Neural cell (in vitro differentiated cells): ENCODE data around the gene PBX1. TPM values are rescaled to one million over a fixed set of nuclear protein-coding genes. Genes with fewer than 3 reads are reported as not detected.

Experiments
- H2AFZ ChIP-seq: fragments of 200-600, 300-800 bp; sonication (generic), shearing (Covaris generic); 2 replicates; pipeline ENCODE4 v1.6.0; 2014; ENCODE audit warnings: low read depth, mild to moderate bottlenecking, antibody characterized with exemption, low read length, moderate library complexity
- H3F3A ChIP-seq: fragments of 200-600 bp; shearing (Covaris generic); 2 replicates; pipeline ENCODE4 v1.6.1; 2016; ENCODE audit warnings: mild to moderate bottlenecking, moderate library complexity, mixed read lengths, antibody characterized with exemption, low read length; ENCODE audit not compliant: insufficient read depth, poor library complexity, severe bottlenecking
- H3K27ac ChIP-seq: fragments of 200-600, 300-800 bp; sonication (generic), shearing (Covaris generic); 2 replicates; pipeline ENCODE4 v1.5.1; 2014; ENCODE audit warnings: mild to moderate bottlenecking, low read length, moderate library complexity
- H3K27me3 ChIP-seq: fragments of 300-800, 200-600 bp; sonication (generic), shearing (Covaris generic); 2 replicates; pipeline ENCODE4 v1.6.0; 2014; ENCODE audit warnings: mild to moderate bottlenecking, low read depth, low read length, moderate library complexity; ENCODE audit not compliant: insufficient read depth
- H3K36me3 ChIP-seq: fragments of 300-800, 200-600 bp; sonication (generic), shearing (Covaris generic); 2 replicates; pipeline ENCODE4 v1.5.1; 2014; ENCODE audit warnings: mild to moderate bottlenecking, antibody characterized with exemption, low read length, moderate library complexity; ENCODE audit not compliant: insufficient read depth
- H3K4me2 ChIP-seq: fragments of 300-800, 200-600 bp; sonication (generic), shearing (Covaris generic); 2 replicates; pipeline ENCODE4 v1.6.0; 2014; ENCODE audit warnings: mild to moderate bottlenecking, low read length
- H3K4me3 ChIP-seq: fragments of 300-800, 200-600 bp; sonication (generic), shearing (Covaris generic); 2 replicates; pipeline ENCODE4 v1.5.1; 2014; ENCODE audit warnings: mild to moderate bottlenecking, low read length, moderate library complexity
- H3K79me2 ChIP-seq: fragments of 200-600 bp; shearing (Covaris generic); replicated peaks from 2 replicates; pipeline ENCODE4 v1.6.0; 2014; ENCODE audit warnings: mild to moderate bottlenecking, low read length, moderate library complexity; ENCODE audit not compliant: insufficient read depth
- H3K9ac ChIP-seq: fragments of 300-800, 200-600 bp; sonication (generic), shearing (Covaris generic); 2 replicates; pipeline ENCODE4 v1.6.1; 2016; ENCODE audit warnings: mild to moderate bottlenecking, low read length, mixed read lengths
- H3K9me2 ChIP-seq: fragments of 200-600 bp; shearing (Covaris generic); 2 replicates; pipeline ENCODE4 v1.6.1; 2016; ENCODE audit warnings: mild to moderate bottlenecking, low read length, mixed read lengths; ENCODE audit not compliant: insufficient read depth
- H3K9me3 ChIP-seq: fragments of 200-600, 300-800 bp; sonication (generic), shearing (Covaris generic); 2 replicates; pipeline ENCODE4 v1.6.1; 2016; ENCODE audit warnings: mild to moderate bottlenecking, mixed run types, low read length, moderate library complexity, mixed read lengths
- H4K20me1 ChIP-seq: fragments of 200-600 bp; shearing (Covaris generic); 2 replicates; pipeline ENCODE4 v1.6.1; 2016; ENCODE audit warnings: mild to moderate bottlenecking, mixed run types; ENCODE audit not compliant: insufficient read depth
- CTCF ChIP-seq: fragments of 450-650 bp; IDR thresholded peaks from 2 replicates; pipeline ENCODE4 v1.5.1; 2014; ENCODE audit warnings: antibody characterized with exemption, mild to moderate bottlenecking, moderate library complexity; ENCODE audit not compliant: poor library complexity, severe bottlenecking
- EP300 ChIP-seq: fragments of 450-650 bp; conservative IDR thresholded peaks from 2 replicates; pipeline ENCODE4 v1.6.1; 2014; ENCODE audit warnings: antibody characterized with exemption, mild to moderate bottlenecking, moderate library complexity; ENCODE audit not compliant: poor library complexity, severe bottlenecking
- EZH2 ChIP-seq: fragments of 200-600, 300-800 bp; shearing (Covaris generic), sonication (generic); IDR thresholded peaks from 2 replicates; pipeline ENCODE4 v1.6.1; 2014; ENCODE audit warnings: antibody characterized with exemption, low read length, borderline replicate concordance, mild to moderate bottlenecking; ENCODE audit not compliant: insufficient read depth, poor library complexity, severe bottlenecking
- MXI1 ChIP-seq: fragments of 450-650 bp; conservative IDR thresholded peaks from 2 replicates; pipeline ENCODE4 v1.6.1; 2014; ENCODE audit warnings: antibody characterized with exemption, mild to moderate bottlenecking; ENCODE audit not compliant: poor library complexity, severe bottlenecking
- POLR2AphosphoS5 ChIP-seq: IDR thresholded peaks from 2 replicates; pipeline ENCODE4 v1.6.1; 2012
- RAD21 ChIP-seq: fragments of 450-650 bp; conservative IDR thresholded peaks from 2 replicates; pipeline ENCODE4 v1.6.1; 2014; ENCODE audit warnings: antibody characterized with exemption, mild to moderate bottlenecking, moderate library complexity
- REST ChIP-seq: IDR thresholded peaks from 2 replicates; pipeline ENCODE4 v1.6.1; 2012; ENCODE audit warnings: borderline replicate concordance
- SMC3 ChIP-seq: fragments of 450-650 bp; conservative IDR thresholded peaks from 2 replicates; pipeline ENCODE4 v1.6.1; 2014; ENCODE audit warnings: antibody characterized with exemption, mild to moderate bottlenecking, moderate library complexity; ENCODE audit not compliant: poor library complexity
- TAF1 ChIP-seq: IDR thresholded peaks from 2 replicates; pipeline ENCODE4 v1.6.1; 2012; ENCODE audit warnings: low read depth
- polyA plus RNA-seq: library from polyadenylated mRNA; depleted of rRNA; stranded (reverse); fragments of >200 nt; gene quantifications from 2 replicates; pipeline ENCODE4 v1.2.3, GENCODE V29; 2014

The PBX1 gene
- polyA plus RNA-seq, 1 donor from 2014 or later: 42.4 TPM

GRCh38 chr1:164682570-164682969 lies 123.6 kb downstream of the PBX1 start:
- Histone ChIP-seq H3K9me2 (no peaks in the 10 kb centered on the region), H3K9me3 (no peaks in the 10 kb centered on the region), H3K4me2 (no peak overlapping the region), H3K36me3 (peaks cover 6% of the 10 kb centered on the region), H4K20me1 (no peaks in the 10 kb centered on the region), H3K4me3 (no peak overlapping the region), H3K27me3 (no peaks in the 10 kb centered on the region), H3K27ac (no peak overlapping the region), H3F3A (no peaks in the 10 kb centered on the region), H2AFZ (no peak overlapping the region), H3K79me2 (peaks cover 65% of the 10 kb centered on the region), H3K9ac (no peak overlapping the region)
- no peak for TF ChIP-seq MXI1
- no peak for TF ChIP-seq REST
- TF ChIP-seq EZH2: no peak
- TF ChIP-seq SMC3: no peak
- TF ChIP-seq TAF1: no peak
- no peak for TF ChIP-seq RAD21
- TF ChIP-seq POLR2AphosphoS5: no peak
- no peak for TF ChIP-seq CTCF
- TF ChIP-seq EP300: no peak

GRCh38 chr1:164683235-164683634 lies 124.3 kb downstream of the PBX1 start:
- Histone ChIP-seq H3K79me2 (peaks cover 58% of the 10 kb centered on the region), H3K4me3 (no peak overlapping the region), H3K9ac (no peak overlapping the region), H3K9me2 (no peaks in the 10 kb centered on the region), H4K20me1 (no peaks in the 10 kb centered on the region), H3K36me3 (peaks cover 6% of the 10 kb centered on the region), H3F3A (no peaks in the 10 kb centered on the region), H3K27me3 (no peaks in the 10 kb centered on the region), H3K27ac (no peak overlapping the region), H3K4me2 (no peak overlapping the region), H2AFZ (no peak overlapping the region), H3K9me3 (no peaks in the 10 kb centered on the region)
- TF ChIP-seq POLR2AphosphoS5 (no peak), CTCF (no peak), EZH2 (no peak), EP300 (no peak), MXI1 (no peak), RAD21 (no peak), SMC3 (no peak), REST (no peak), TAF1 (no peak)
